DLD1 (cell line): Measurements from ENCODE around the gene ZNF761.
"Not testable (repeated sequence)": the region's sequence is repeated elsewhere in the genome, so short reads cannot be mapped to it uniquely, and the experiment has no call there.

Source experiments
- in situ Hi-C: cut with HindIII; loops from 2 replicates; pipeline ENCODE4 v1.10.0; 2017; ENCODE audit warnings: low sequenced_read_pairs

ZNF761 gene

GRCh38 chr19:53455828-53456227 lies 24.0 kb downstream of the ZNF761 start:
- in situ Hi-C loops = no loop called here

GRCh38 chr19:53460131-53460721 lies 28.4 kb downstream of the ZNF761 start:
- in situ Hi-C loops = not testable (repeated sequence)

- in situ Hi-C loops = no loop called here
Observed at GRCh38 chr19:53461866-53462265, 30.1 kb downstream of the ZNF761 start.

- in situ Hi-C loops = no loop called here
Observed at GRCh38 chr19:53462861-53463260, 31.1 kb downstream of the ZNF761 start.

GRCh38 chr19:53463263-53463662 lies 31.5 kb downstream of the ZNF761 start:
- in situ Hi-C loops = no loop called here

GRCh38 chr19:53466726-53467484 lies 35.1 kb downstream of the ZNF761 start:
- in situ Hi-C loops = no loop called here

GRCh38 chr19:53467485-53468262 lies 35.9 kb downstream of the ZNF761 start, which contains the start of gene ZNF813:
TSS of gene ZNF813 (plus strand) at chr19:53467733. CDS start at chr19:53483823, 16,090 bp downstream.
- in situ Hi-C loops = no loop called here

GRCh38 chr19:53468628-53469027 lies 36.8 kb downstream of the ZNF761 start:
- in situ Hi-C loops = not testable (repeated sequence)

GRCh38 chr19:53471916-53472315 lies 40.1 kb downstream of the ZNF761 start:
- in situ Hi-C loops = no loop called here

GRCh38 chr19:53474832-53475231 lies 43.0 kb downstream of the ZNF761 start:
- in situ Hi-C loops = not testable (repeated sequence)

- in situ Hi-C loops = not testable (repeated sequence)
Observed at GRCh38 chr19:53475470-53475869, 43.7 kb downstream of the ZNF761 start.

- in situ Hi-C loops = not testable (repeated sequence)
Observed at GRCh38 chr19:53483751-53484150, 52.0 kb downstream of the ZNF761 start.

- in situ Hi-C loops = no loop called here
Observed at GRCh38 chr19:53485046-53486004, 53.5 kb downstream of the ZNF761 start.

- in situ Hi-C loops = no loop called here
Observed at GRCh38 chr19:53492153-53492552, 60.4 kb downstream of the ZNF761 start.

- in situ Hi-C loops = not testable (repeated sequence)
Observed at GRCh38 chr19:53497311-53498023, 65.7 kb downstream of the ZNF761 start.

- in situ Hi-C loops = not testable (repeated sequence)
Observed at GRCh38 chr19:53498024-53498395, 66.2 kb downstream of the ZNF761 start.

GRCh38 chr19:53503151-53503550 lies 71.4 kb downstream of the ZNF761 start:
- in situ Hi-C loops = not testable (repeated sequence)

GRCh38 chr19:53503671-53504364 lies 72.0 kb downstream of the ZNF761 start:
- in situ Hi-C loops = not testable (repeated sequence)

- in situ Hi-C loops = not testable (repeated sequence)
Observed at GRCh38 chr19:53504365-53504703, 72.5 kb downstream of the ZNF761 start.
